Fibroblast of lung (primary cell): Measurements from ENCODE around the gene POLK.

Source experiments
- EZH2 ChIP-seq: IDR thresholded peaks from 2 replicates; pipeline ENCODE4 v1.5.1; 2012; ENCODE audit warnings: low read length, control low read depth, mild to moderate bottlenecking; ENCODE audit errors: missing control alignments
- TF ChIP-seq, protein P1 (sequence below), 2 donors: IDR thresholded peaks in 1 of 2; conservative IDR thresholded peaks in 1 of 2; 1 replicate in 1 of 2; 2 replicates in 1 of 2; pipeline ENCODE4 v1.5.1; 2011 to 2012; ENCODE audit warnings: low read length in 2 of 2, control low read depth in 1 of 2, inconsistent platforms in 1 of 2, low read depth in 1 of 2, mild to moderate bottlenecking in 1 of 2

GRCh38 chr5:75509546-75509945, 2.1 kb upstream of the POLK start:
- TF ChIP-seq, protein P1, sequence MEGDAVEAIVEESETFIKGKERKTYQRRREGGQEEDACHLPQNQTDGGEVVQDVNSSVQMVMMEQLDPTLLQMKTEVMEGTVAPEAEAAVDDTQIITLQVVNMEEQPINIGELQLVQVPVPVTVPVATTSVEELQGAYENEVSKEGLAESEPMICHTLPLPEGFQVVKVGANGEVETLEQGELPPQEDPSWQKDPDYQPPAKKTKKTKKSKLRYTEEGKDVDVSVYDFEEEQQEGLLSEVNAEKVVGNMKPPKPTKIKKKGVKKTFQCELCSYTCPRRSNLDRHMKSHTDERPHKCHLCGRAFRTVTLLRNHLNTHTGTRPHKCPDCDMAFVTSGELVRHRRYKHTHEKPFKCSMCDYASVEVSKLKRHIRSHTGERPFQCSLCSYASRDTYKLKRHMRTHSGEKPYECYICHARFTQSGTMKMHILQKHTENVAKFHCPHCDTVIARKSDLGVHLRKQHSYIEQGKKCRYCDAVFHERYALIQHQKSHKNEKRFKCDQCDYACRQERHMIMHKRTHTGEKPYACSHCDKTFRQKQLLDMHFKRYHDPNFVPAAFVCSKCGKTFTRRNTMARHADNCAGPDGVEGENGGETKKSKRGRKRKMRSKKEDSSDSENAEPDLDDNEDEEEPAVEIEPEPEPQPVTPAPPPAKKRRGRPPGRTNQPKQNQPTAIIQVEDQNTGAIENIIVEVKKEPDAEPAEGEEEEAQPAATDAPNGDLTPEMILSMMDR (conservative IDR thresholded peaks at IDR 0.05 in 1 of 2, IDR thresholded peaks at IDR 0.05 in 1 of 2; ENCODE audit: low read depth in 1 of 2, low read length in 2 of 2), result no peak
- TF ChIP-seq EZH2, result no peak
